Colonic mucosa (tissue), 4 donors: Measurements from ENCODE around the gene FMNL1. TPM values are rescaled to one million over a fixed set of nuclear protein-coding genes. Genes with fewer than 3 reads are reported as not detected.
A peak's percentile ranks its signal among the peaks of the same experiment; 100 is the strongest.

Experiments used
- DNase-seq: peaks from one replicate; pipeline ENCODE4 v3.0.0-alpha.2; 2020
- H3K27ac ChIP-seq: fragments of 200-600 bp; one replicate; pipeline ENCODE4 v1.8.0; 2021
- H3K27me3 ChIP-seq: fragments of 200-600 bp; one replicate; pipeline ENCODE4 v1.8.0; 2021
- H3K36me3 ChIP-seq: fragments of 200-600 bp; one replicate; pipeline ENCODE4 v1.8.0; 2021
- H3K4me1 ChIP-seq: fragments of 200-600 bp; one replicate; pipeline ENCODE4 v1.8.0; 2021; ENCODE audit warnings: mild to moderate bottlenecking
- H3K4me3 ChIP-seq: fragments of 200-600 bp; one replicate; pipeline ENCODE4 v1.8.0; 2021
- H3K9ac ChIP-seq, 2 donors: one replicate each; pipeline ENCODE4 v1.7.0; 2013; ENCODE audit warnings: control low read depth in 2 of 2, low read depth in 2 of 2, low read length in 2 of 2
- H3K9me3 ChIP-seq: fragments of 200-600 bp; one replicate; pipeline ENCODE4 v1.8.0; 2021
- CTCF ChIP-seq: fragments of 200-600 bp; IDR thresholded peaks from one replicate; pipeline ENCODE4 v1.8.0; 2022; ENCODE audit warnings: antibody characterized with exemption, mild to moderate bottlenecking
- intact Hi-C: fragments of 100-400 bp; cut with DNase I; formaldehyde crosslinking; loops from one replicate; pipeline ENCODE4 v1.14.1; 2022
- total RNA-seq, 2 donors: library from RNA; stranded (reverse); fragmentation: NEBNext Ultra II Directional in 1 of 2; extraction: Animal tissue kit (Norgen Biotek cat#: 25700) in 1 of 2; gene quantifications; one replicate each; pipeline ENCODE4 v1.2.1, GENCODE V29; 2021
- donor health status: healthy.
- donor health status: DM: no; HTN: no; CAD: no.
- donor health status: DM: no; HTN: no; CAD: no.

Gene FMNL1
- total RNA-seq, 2 donors from 2014 or later, result 6.8 to 8.4 TPM

DNA sequence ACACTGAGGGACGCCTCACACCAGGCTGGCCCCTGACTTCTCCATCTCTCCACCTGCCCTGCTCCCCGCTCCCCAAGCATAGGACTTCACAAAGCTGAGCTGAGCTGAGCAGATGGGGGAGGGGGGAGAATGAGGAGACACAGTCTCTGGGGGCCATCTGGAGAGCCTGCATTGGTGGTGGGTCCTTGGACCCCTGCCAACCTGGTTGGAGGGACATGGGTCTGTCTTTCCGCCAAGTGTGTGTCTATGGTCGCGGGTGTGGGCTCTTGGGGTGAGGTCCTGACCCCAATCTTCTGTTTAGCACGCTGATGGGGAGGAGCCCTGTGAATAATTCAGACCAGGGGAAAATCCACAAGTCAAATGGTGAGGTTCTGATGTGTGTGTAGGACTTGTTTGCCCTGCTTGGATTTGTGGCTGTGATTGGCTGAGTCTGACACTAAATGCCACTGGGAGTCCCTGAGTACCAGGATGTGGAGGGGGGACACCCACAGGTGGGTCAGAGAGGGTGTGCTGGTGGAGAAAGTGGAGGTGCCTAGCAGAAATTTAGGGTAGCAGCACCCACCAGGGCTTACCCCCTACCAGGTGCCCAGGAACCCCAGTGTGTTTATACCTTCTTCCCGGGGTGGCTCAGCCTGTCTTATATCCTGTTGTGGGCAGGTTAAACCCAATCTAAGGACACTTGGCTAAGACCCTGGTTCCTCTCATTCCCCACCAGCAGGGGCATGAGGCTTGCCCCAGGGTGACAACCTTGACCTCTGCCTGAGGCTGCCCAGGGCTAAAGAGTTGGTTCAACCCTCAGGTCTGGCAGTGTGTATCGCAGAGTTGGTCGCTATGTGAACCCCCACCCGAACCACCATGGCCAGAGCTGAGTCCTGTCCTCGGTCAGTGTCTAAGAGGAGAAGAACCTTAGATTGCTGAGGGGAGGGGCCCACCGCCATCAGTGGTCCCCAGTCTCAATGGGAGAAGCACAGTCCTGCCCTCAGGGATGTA lies 2.1 kb downstream of the FMNL1 start:
- H3K9ac ChIP-seq, result peak overlapping the region; percentile 76
- H3K27me3 ChIP-seq, result peaks cover 18% of the 10 kb centered on the region
- DNase-seq, result peak; percentile 21
- no peaks in the 10 kb centered on the region for H3K36me3 ChIP-seq
- intact Hi-C loops, result no loop called here
- no peak for TF ChIP-seq CTCF
- H3K27ac ChIP-seq, result peak overlapping the region; percentile 84
- H3K4me3 ChIP-seq, result peak overlapping the region; percentile 42
- peaks cover 9% of the 10 kb centered on the region for H3K4me1 ChIP-seq
- no peaks in the 10 kb centered on the region for H3K9me3 ChIP-seq

DNA sequence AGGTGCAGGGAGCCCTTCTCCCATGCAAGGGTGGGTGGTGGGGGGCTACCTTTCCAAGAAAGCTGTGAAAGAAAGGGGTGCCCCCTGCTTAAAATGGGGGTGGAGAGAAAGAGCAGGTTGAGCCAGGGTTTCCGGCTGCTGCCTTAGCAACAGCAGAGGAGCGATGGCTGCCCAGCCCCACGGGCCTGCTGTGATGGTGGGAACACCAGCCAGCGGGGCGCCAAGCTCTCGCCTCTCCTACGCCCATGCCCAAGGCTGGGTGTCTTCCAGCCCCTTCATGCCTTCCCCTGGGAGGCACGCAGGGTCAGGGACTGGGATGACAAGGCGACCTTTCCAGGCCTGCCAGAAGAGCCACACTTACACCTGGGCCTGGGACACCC lies 3.0 kb downstream of the FMNL1 start:
- Histone ChIP-seq H3K9ac (peak overlapping the region; percentile 19 to 76), H3K4me1 (peaks cover 9% of the 10 kb centered on the region), H3K27me3 (peaks cover 18% of the 10 kb centered on the region), H3K36me3 (no peaks in the 10 kb centered on the region), H3K27ac (peak overlapping the region; percentile 84), H3K9me3 (no peaks in the 10 kb centered on the region), H3K4me3 (peak overlapping the region; percentile 22)
- intact Hi-C loops, result no loop called here
- TF ChIP-seq CTCF, result no peak
- DNase-seq, result no peak

DNA sequence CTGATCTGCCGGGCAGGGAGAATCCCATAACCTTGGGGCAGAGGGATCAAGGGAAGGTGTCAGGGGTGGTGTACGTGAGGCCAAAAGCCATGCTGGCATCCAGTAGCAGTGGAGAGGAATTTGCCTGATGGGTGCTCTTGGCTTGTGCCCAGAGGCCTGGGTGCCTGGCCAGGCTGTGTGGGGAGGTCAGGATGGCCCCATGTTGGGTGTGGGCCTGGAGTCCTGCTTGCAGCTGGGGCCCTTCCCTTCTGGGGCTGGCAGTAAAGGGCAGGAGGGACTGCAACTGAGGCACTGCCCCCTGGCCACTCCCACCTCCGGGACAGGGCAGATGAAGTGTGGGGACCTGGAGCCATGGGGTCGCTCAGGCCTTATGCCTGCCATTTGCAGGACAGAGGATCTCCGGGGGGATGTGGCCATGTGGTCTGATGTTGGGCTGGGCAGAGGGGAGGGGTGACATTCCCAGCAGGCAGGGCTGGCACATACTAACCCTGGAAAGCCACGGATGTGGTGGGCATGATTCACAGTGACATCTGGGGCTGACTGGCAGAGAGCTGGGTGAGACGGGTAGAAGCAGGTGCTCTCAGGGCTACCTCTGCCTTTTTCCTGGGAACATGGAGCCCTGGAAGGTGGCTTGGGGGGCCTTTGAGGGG lies 3.5 kb downstream of the FMNL1 start:
- no peak for TF ChIP-seq CTCF

GRCh38 chr17:45225964-45226530 lies 4.4 kb downstream of the FMNL1 start:
- Histone ChIP-seq H3K4me3 (peak overlapping the region; percentile 22), H3K4me1 (peaks cover 12% of the 10 kb centered on the region), H3K27ac (peak overlapping the region; percentile 84)

More for the DNA sequence above, 3.5 kb downstream of the FMNL1 start:
- Histone ChIP-seq H3K4me1 (peaks cover 9% of the 10 kb centered on the region), H3K4me3 (peak overlapping the region; percentile 22), H3K9ac (peak overlapping the region; percentile 19 to 76), H3K27ac (peak overlapping the region; percentile 84), H3K27me3 (peaks cover 18% of the 10 kb centered on the region), H3K36me3 (no peaks in the 10 kb centered on the region), H3K9me3 (no peaks in the 10 kb centered on the region)
- no peak for DNase-seq
- intact Hi-C loops, result no loop called here

More at GRCh38 chr17:45225964-45226530, 4.4 kb downstream of the FMNL1 start:
- Histone ChIP-seq H3K9ac (peak overlapping the region; percentile 46 to 65), H3K9me3 (no peaks in the 10 kb centered on the region), H3K36me3 (no peaks in the 10 kb centered on the region), H3K27me3 (peaks cover 15% of the 10 kb centered on the region)
- TF ChIP-seq CTCF, result no peak
- peak; percentile 77 for DNase-seq
- intact Hi-C loops, result no loop called here
